Measurements from ENCODE around the gene NCAPD2. TPM values are rescaled to one million over a fixed set of nuclear protein-coding genes. Genes with fewer than 3 reads are reported as not detected.
A peak's percentile ranks its signal among the peaks of the same experiment; 100 is the strongest.

Gene NCAPD2
- total and polyA plus RNA-seq, 7 donors: 9.0 to 89.5 (median 13.3) TPM

- 90 to 92% methylated on average over 12 of the region's 12 CpGs for WGBS, 2 donors
- no peak overlapping the region for H3K4me3 ChIP-seq
- intact Hi-C loops (cut with DNase I): no loop called here
- H3K27ac ChIP-seq: no peak overlapping the region
- TF ChIP-seq POLR2AphosphoS5 (IDR thresholded peaks at IDR 0.05) (no peak), POLR2A (IDR thresholded peaks at IDR 0.05) (no peak), EP300 (IDR thresholded peaks at IDR 0.05) (no peak)
- TF ChIP-seq, protein P1, sequence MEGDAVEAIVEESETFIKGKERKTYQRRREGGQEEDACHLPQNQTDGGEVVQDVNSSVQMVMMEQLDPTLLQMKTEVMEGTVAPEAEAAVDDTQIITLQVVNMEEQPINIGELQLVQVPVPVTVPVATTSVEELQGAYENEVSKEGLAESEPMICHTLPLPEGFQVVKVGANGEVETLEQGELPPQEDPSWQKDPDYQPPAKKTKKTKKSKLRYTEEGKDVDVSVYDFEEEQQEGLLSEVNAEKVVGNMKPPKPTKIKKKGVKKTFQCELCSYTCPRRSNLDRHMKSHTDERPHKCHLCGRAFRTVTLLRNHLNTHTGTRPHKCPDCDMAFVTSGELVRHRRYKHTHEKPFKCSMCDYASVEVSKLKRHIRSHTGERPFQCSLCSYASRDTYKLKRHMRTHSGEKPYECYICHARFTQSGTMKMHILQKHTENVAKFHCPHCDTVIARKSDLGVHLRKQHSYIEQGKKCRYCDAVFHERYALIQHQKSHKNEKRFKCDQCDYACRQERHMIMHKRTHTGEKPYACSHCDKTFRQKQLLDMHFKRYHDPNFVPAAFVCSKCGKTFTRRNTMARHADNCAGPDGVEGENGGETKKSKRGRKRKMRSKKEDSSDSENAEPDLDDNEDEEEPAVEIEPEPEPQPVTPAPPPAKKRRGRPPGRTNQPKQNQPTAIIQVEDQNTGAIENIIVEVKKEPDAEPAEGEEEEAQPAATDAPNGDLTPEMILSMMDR (IDR thresholded peaks at IDR 0.05): no peak
- no peak for DNase-seq
- no peaks in the 10 kb centered on the region for H3K27me3 ChIP-seq
- peaks cover 27 to 72% (median 55%) of the 10 kb centered on the region in 4 donors for H3K36me3 ChIP-seq
- H3K9me3 ChIP-seq: no peaks in the 10 kb centered on the region
- H3K4me1 ChIP-seq: peaks cover 0 to 18% (median 13%) of the 10 kb centered on the region in 4 donors
These were observed 36.5 kb upstream of the NCAPD2 start for GRCh38 chr12:6457220-6457945.

- Histone ChIP-seq H3K36me3 (peaks cover 36 to 82% (median 62%) of the 10 kb centered on the region in 4 donors), H3K27ac (no peak overlapping the region), H3K27me3 (no peaks in the 10 kb centered on the region), H3K4me3 (no peak overlapping the region), H3K4me1 (peaks cover 0 to 8% (median 3%) of the 10 kb centered on the region in 4 donors), H3K9me3 (no peaks in the 10 kb centered on the region)
- TF ChIP-seq, protein P1 (IDR thresholded peaks at IDR 0.05): no peak
- TF ChIP-seq POLR2A (IDR thresholded peaks at IDR 0.05) (no peak), EP300 (IDR thresholded peaks at IDR 0.05) (no peak), POLR2AphosphoS5 (IDR thresholded peaks at IDR 0.05) (no peak)
- 93 to 96% methylated on average over 14 of the region's 14 CpGs for WGBS, 2 donors
- no peak for DNase-seq
- intact Hi-C loops (cut with DNase I): no loop called here
These were observed 35.5 kb upstream of the NCAPD2 start for GRCh38 chr12:6458281-6459003.

GRCh38 chr12:6459004-6459337 is 34.9 kb upstream of the NCAPD2 start:
- DNase-seq: no peak
- H3K27ac ChIP-seq: no peak overlapping the region
- no peaks in the 10 kb centered on the region for H3K9me3 ChIP-seq
- peaks cover 0 to 6% (median 0%) of the 10 kb centered on the region in 4 donors for H3K4me1 ChIP-seq
- H3K4me3 ChIP-seq: no peak overlapping the region
- WGBS, 2 donors: 96 to 98% methylated on average over 2 of the region's 2 CpGs
- H3K36me3 ChIP-seq: peaks cover 41 to 82% (median 64%) of the 10 kb centered on the region in 4 donors
- no peaks in the 10 kb centered on the region for H3K27me3 ChIP-seq
- intact Hi-C loops (cut with DNase I): no loop called here
- TF ChIP-seq POLR2AphosphoS5 (IDR thresholded peaks at IDR 0.05) (no peak), EP300 (IDR thresholded peaks at IDR 0.05) (no peak), POLR2A (IDR thresholded peaks at IDR 0.05) (no peak)
- TF ChIP-seq, protein P1 (IDR thresholded peaks at IDR 0.05): no peak

DNA sequence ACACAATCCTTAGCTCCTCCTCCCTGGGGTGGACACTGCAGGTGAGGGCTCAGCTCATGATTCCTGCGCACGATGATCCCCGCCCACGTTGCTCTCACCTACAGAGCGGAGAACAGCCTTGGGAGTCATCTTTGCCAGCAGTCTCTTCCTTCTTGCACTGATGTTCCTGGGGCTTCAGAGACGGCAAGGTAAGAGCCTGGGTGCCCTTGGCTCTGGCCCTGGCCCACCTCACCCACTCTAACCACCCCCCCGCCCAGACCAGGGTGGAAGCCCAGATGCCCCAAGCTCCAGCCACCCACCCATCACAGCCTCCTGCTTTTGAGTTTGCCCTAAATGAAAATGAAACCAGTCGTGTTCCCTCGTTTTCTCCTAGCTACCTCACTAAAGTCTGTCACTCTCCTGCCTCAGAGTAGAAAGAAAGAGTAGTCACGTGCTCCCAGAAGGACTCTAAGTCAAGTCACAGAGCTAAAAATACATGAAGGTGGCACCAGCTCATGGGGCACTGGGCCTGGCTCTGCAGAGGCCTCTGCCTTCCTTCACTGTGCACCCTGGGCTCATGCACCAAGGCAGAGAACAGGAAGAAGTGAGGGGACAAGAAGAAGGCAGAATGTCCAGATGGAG is 33.0 kb upstream of the NCAPD2 start:
- Histone ChIP-seq H3K9me3 (no peaks in the 10 kb centered on the region), H3K4me3 (no peak overlapping the region), H3K27me3 (no peaks in the 10 kb centered on the region), H3K4me1 (peaks cover 0 to 9% (median 2%) of the 10 kb centered on the region in 4 donors), H3K36me3 (peaks cover 52 to 90% (median 67%) of the 10 kb centered on the region in 4 donors), H3K27ac (peak overlapping the region in 3 of 4 donors; percentile 39 to 48 (median 44))
- no peak for DNase-seq
- 62 to 79% methylated on average over 10 of the region's 10 CpGs for WGBS, 2 donors
- TF ChIP-seq POLR2AphosphoS5 (IDR thresholded peaks at IDR 0.05) (no peak), POLR2A (IDR thresholded peaks at IDR 0.05) (no peak), EP300 (IDR thresholded peaks at IDR 0.05) (no peak)
- TF ChIP-seq, protein P1 (IDR thresholded peaks at IDR 0.05): no peak
- intact Hi-C loops (cut with DNase I): no loop called here
